Neural crest cell (in vitro differentiated cells): ENCODE results near the gene KLHDC3. TPM values are rescaled to one million over a fixed set of nuclear protein-coding genes. Genes with fewer than 3 reads are reported as not detected.

Experiments
- DNase-seq: peaks from one replicate; pipeline ENCODE4 v3.0.0; 2021; ENCODE audit warnings: low read depth, mixed read lengths, low spot score
- H3K27ac Mint-ChIP-seq: one replicate; pipeline ENCODE4 v1.8.0; 2021; ENCODE audit warnings: mild to moderate bottlenecking, mixed read lengths; ENCODE audit not compliant: unreplicated experiment
- H3K27me3 Mint-ChIP-seq: 2 replicates; pipeline ENCODE4 v1.8.0; 2021; ENCODE audit warnings: low read depth, mild to moderate bottlenecking, mixed read lengths
- H3K36me3 Mint-ChIP-seq: 2 replicates; pipeline ENCODE4 v1.8.0; 2021; ENCODE audit warnings: low read depth, mild to moderate bottlenecking, mixed read lengths
- H3K4me1 Mint-ChIP-seq: 2 replicates; pipeline ENCODE4 v1.8.0; 2021; ENCODE audit warnings: mixed read lengths
- H3K4me3 Mint-ChIP-seq: one replicate; pipeline ENCODE4 v1.8.0; 2021; ENCODE audit warnings: mild to moderate bottlenecking, mixed read lengths
- H3K9me3 Mint-ChIP-seq: 2 replicates; pipeline ENCODE4 v1.8.0; 2021; ENCODE audit warnings: mixed read lengths
- CTCF ChIP-seq: fragments of 200-600 bp; sonication (generic); conservative IDR thresholded peaks from 2 replicates; pipeline ENCODE4 v1.5.0; 2021; ENCODE audit warnings: antibody characterized with exemption, mild to moderate bottlenecking
- total RNA-seq: library from RNA; stranded (reverse); gene quantifications from 2 replicates; pipeline ENCODE4 v1.2.1, GENCODE V29; 2021

KLHDC3 gene
- total RNA-seq, 1 donor from 2014 or later: 109 TPM

GRCh38 chr6:43007126-43007525 is 6.9 kb upstream of the KLHDC3 start:
- H3K4me3 Mint-ChIP-seq: peak overlapping the region; percentile 14
- peaks cover 8% of the 10 kb centered on the region for H3K36me3 Mint-ChIP-seq
- H3K4me1 Mint-ChIP-seq: peaks cover 2% of the 10 kb centered on the region
- no peak for DNase-seq
- no peaks in the 10 kb centered on the region for H3K9me3 Mint-ChIP-seq
- no peak for TF ChIP-seq CTCF
- H3K27me3 Mint-ChIP-seq: no peaks in the 10 kb centered on the region
- no peak overlapping the region for H3K27ac Mint-ChIP-seq

GRCh38 chr6:43009124-43009523 is 4.9 kb upstream of the KLHDC3 start:
- Mint-ChIP-seq H3K27me3 (no peaks in the 10 kb centered on the region), H3K4me3 (peak overlapping the region; percentile 51), H3K9me3 (no peaks in the 10 kb centered on the region), H3K27ac (no peak overlapping the region), H3K36me3 (peaks cover 8% of the 10 kb centered on the region), H3K4me1 (peaks cover 20% of the 10 kb centered on the region)
- DNase-seq: peak; percentile 27
- peak; percentile 59 for TF ChIP-seq CTCF

- DNase-seq: no peak
- no peaks in the 10 kb centered on the region for H3K9me3 Mint-ChIP-seq
- H3K4me1 Mint-ChIP-seq: peaks cover 30% of the 10 kb centered on the region
- peak overlapping the region; percentile 97 for H3K4me3 Mint-ChIP-seq
- peaks cover 4% of the 10 kb centered on the region for H3K36me3 Mint-ChIP-seq
- no peak overlapping the region for H3K27ac Mint-ChIP-seq
- no peak for TF ChIP-seq CTCF
- no peaks in the 10 kb centered on the region for H3K27me3 Mint-ChIP-seq
Measured at GRCh38 chr6:43011207-43011606, 2.8 kb upstream of the KLHDC3 start.

GRCh38 chr6:43012364-43012763 is 1.7 kb upstream of the KLHDC3 start:
- no peak for TF ChIP-seq CTCF
- Mint-ChIP-seq H3K36me3 (peaks cover 3% of the 10 kb centered on the region), H3K9me3 (no peaks in the 10 kb centered on the region), H3K27ac (peak overlapping the region; percentile 59), H3K4me3 (peak overlapping the region; percentile 97), H3K4me1 (peaks cover 30% of the 10 kb centered on the region), H3K27me3 (no peaks in the 10 kb centered on the region)
- DNase-seq: no peak

GRCh38 chr6:43013097-43013842 is 779 bp upstream of the KLHDC3 start:
- no peaks in the 10 kb centered on the region for H3K36me3 Mint-ChIP-seq
- peaks cover 30% of the 10 kb centered on the region for H3K4me1 Mint-ChIP-seq
- no peaks in the 10 kb centered on the region for H3K9me3 Mint-ChIP-seq
- peak overlapping the region; percentile 87 for H3K27ac Mint-ChIP-seq
- peak overlapping the region; percentile 97 for H3K4me3 Mint-ChIP-seq
- no peak for TF ChIP-seq CTCF
- DNase-seq: no peak
- H3K27me3 Mint-ChIP-seq: no peaks in the 10 kb centered on the region
